GM21381 (cell line): Measurements from ENCODE around the gene C4orf50.
"Not testable (repeated sequence)": the region's sequence is repeated elsewhere in the genome, so short reads cannot be mapped to it uniquely, and the experiment has no call there.

ENCODE experiments used
- ATAC-seq: cut with Tn5 transposase; IDR thresholded peaks from one replicate; pipeline ENCODE4 v1.9.1; 2021; ENCODE audit warnings: mild to moderate bottlenecking, moderate library complexity; ENCODE audit not compliant: unreplicated experiment

Gene C4orf50

GRCh38 chr4:5874811-5875449, 143.3 kb downstream of the C4orf50 start:
- ATAC-seq, result no peak

- no peak for ATAC-seq
These were observed 147.5 kb downstream of the C4orf50 start for GRCh38 chr4:5870701-5871100.

GRCh38 chr4:5869966-5870619, 148.1 kb downstream of the C4orf50 start:
- ATAC-seq, result no peak

- no peak for ATAC-seq
These were observed 150.4 kb downstream of the C4orf50 start for GRCh38 chr4:5867866-5868265.

- no peak for ATAC-seq
These were observed 151.1 kb downstream of the C4orf50 start for GRCh38 chr4:5866841-5867813.

- no peak for ATAC-seq
These were observed 152.2 kb downstream of the C4orf50 start for GRCh38 chr4:5865896-5866599.

- ATAC-seq, result no peak
These were observed 154.6 kb downstream of the C4orf50 start for GRCh38 chr4:5863461-5864113.

GRCh38 chr4:5858020-5858769, 160.0 kb downstream of the C4orf50 start:
- ATAC-seq, result no peak

- ATAC-seq, result no peak
These were observed 161.0 kb downstream of the C4orf50 start for GRCh38 chr4:5857199-5857598.

GRCh38 chr4:5856362-5856761, 161.9 kb downstream of the C4orf50 start:
- not testable (repeated sequence) for ATAC-seq

GRCh38 chr4:5854929-5855328, 163.3 kb downstream of the C4orf50 start:
- no peak for ATAC-seq

GRCh38 chr4:5852523-5853202, 165.6 kb downstream of the C4orf50 start:
- ATAC-seq, result no peak

- no peak for ATAC-seq
These were observed 166.5 kb downstream of the C4orf50 start for GRCh38 chr4:5851637-5852301.
